IMR-90 (cell line): Measurements from ENCODE around the gene CD79B. TPM values are rescaled to one million over a fixed set of nuclear protein-coding genes. Genes with fewer than 3 reads are reported as not detected.

Experiments used
- ATAC-seq: fragments of 200-7000 bp; cut with Tn5 transposase; 2 replicates; pipeline ENCODE4 v1.9.1; 2020; ENCODE audit warnings: low read depth, mild to moderate bottlenecking, moderate library complexity
- BruUV-seq: library from RNA; stranded (reverse); fragments of 400-500 nt; replicated peaks from 2 replicates; lab custom pipeline; 2021; lab: Mats Ljungman, UMichigan
- CTCF ChIA-PET: fragments of 300-600 bp; formaldehyde crosslinking; extraction: SDS; loops from one replicate; lab custom pipeline; 2021; ENCODE audit warnings: antibody characterized with exemption; lab: Yijun Ruan, JAX
- POLR2A ChIA-PET: fragments of 300-600 bp; sonication (Branson Sonifier 250); formaldehyde crosslinking; loops from one replicate; lab custom pipeline; 2022; ENCODE audit warnings: antibody characterized with exemption; ENCODE audit not compliant: unreplicated experiment; lab: Charles Lee
- DNase-seq: peaks from one replicate; pipeline ENCODE4 v3.0.0; 2013
- H2AFZ ChIP-seq: replicated peaks from 2 replicates; pipeline ENCODE3; 2013; ENCODE audit warnings: low read length, mild to moderate bottlenecking; ENCODE audit not compliant: poor library complexity
- H2AK5ac ChIP-seq: 2 replicates; pipeline ENCODE4 v1.6.1; 2013; ENCODE audit warnings: low read depth, low read length, inconsistent platforms
- H2AK9ac ChIP-seq: replicated peaks from 2 replicates; pipeline ENCODE3; 2013; ENCODE audit warnings: mild to moderate bottlenecking, low read depth, low read length, moderate library complexity; ENCODE audit not compliant: poor library complexity
- H2BK120ac ChIP-seq: 2 replicates; pipeline ENCODE4 v1.6.1; 2013; ENCODE audit warnings: low read depth, low read length, inconsistent platforms
- H2BK15ac ChIP-seq: 3 replicates; pipeline ENCODE4 v1.6.1; 2013; ENCODE audit warnings: low read depth, low read length, inconsistent platforms
- H2BK20ac ChIP-seq: 2 replicates; pipeline ENCODE4 v1.6.1; 2013; ENCODE audit warnings: low read depth, mild to moderate bottlenecking, inconsistent platforms, low read length, moderate library complexity
- H2BK5ac ChIP-seq: 2 replicates; pipeline ENCODE4 v1.6.1; 2013; ENCODE audit warnings: mild to moderate bottlenecking, low read depth, low read length, inconsistent platforms; ENCODE audit not compliant: poor library complexity, severe bottlenecking
- H3K14ac ChIP-seq: replicated peaks from 2 replicates; pipeline ENCODE4 v1.6.1; 2013; ENCODE audit warnings: low read depth, low read length, inconsistent platforms
- H3K18ac ChIP-seq: 2 replicates; pipeline ENCODE4 v1.6.1; 2013; ENCODE audit warnings: low read depth, low read length, control low read depth
- H3K23ac ChIP-seq: 2 replicates; pipeline ENCODE4 v1.6.1; 2013; ENCODE audit warnings: low read depth, low read length, inconsistent platforms
- H3K27ac ChIP-seq: 2 replicates; pipeline ENCODE4 v1.5.1; 2013; ENCODE audit warnings: mild to moderate bottlenecking, control low read depth, low read length; ENCODE audit not compliant: insufficient read depth
- H3K27me3 ChIP-seq: 2 replicates; pipeline ENCODE4 v1.6.1; 2013; ENCODE audit warnings: low read length; ENCODE audit not compliant: control insufficient read depth, insufficient read depth
- H3K36me3 ChIP-seq: 2 replicates; pipeline ENCODE4 v1.6.1; 2013; ENCODE audit warnings: low read length, mixed read lengths; ENCODE audit not compliant: control insufficient read depth, insufficient read depth
- H3K4ac ChIP-seq: 2 replicates; pipeline ENCODE4 v1.6.1; 2013; ENCODE audit warnings: low read depth, low read length, inconsistent platforms
- H3K4me1 ChIP-seq: 2 replicates; pipeline ENCODE4 v1.6.1; 2013; ENCODE audit warnings: low read length, mixed read lengths; ENCODE audit not compliant: control insufficient read depth, insufficient read depth
- H3K4me2 ChIP-seq: 2 replicates; pipeline ENCODE4 v1.6.1; 2013; ENCODE audit warnings: low read depth, mild to moderate bottlenecking, control low read depth, low read length, moderate library complexity
- H3K4me3 ChIP-seq: 2 replicates; pipeline ENCODE4 v1.5.1; 2013; ENCODE audit warnings: low read depth, mild to moderate bottlenecking, control low read depth, low read length, moderate library complexity; ENCODE audit not compliant: insufficient read depth
- H3K56ac ChIP-seq: 2 replicates; pipeline ENCODE4 v1.6.1; 2013; ENCODE audit warnings: low read length, inconsistent platforms; ENCODE audit not compliant: insufficient read depth; ENCODE audit errors: extremely low read depth
- H3K79me1 ChIP-seq, 2 experiments: 2 replicates each; pipeline ENCODE4 v1.6.1; 2013; ENCODE audit warnings: low read length in 2 of 2, inconsistent platforms in 1 of 2, low read depth in 1 of 2
- H3K9ac ChIP-seq: 2 replicates; pipeline ENCODE4 v1.6.1; 2013; ENCODE audit warnings: low read depth, low read length, control low read depth
- H3K9me1 ChIP-seq: 2 replicates; pipeline ENCODE4 v1.6.1; 2013; ENCODE audit warnings: low read length, inconsistent platforms; ENCODE audit not compliant: insufficient read depth
- H3K9me3 ChIP-seq: 2 replicates; pipeline ENCODE4 v1.6.1; 2013; ENCODE audit warnings: low read length; ENCODE audit not compliant: control insufficient read depth, insufficient read depth
- H4K20me1 ChIP-seq: 2 replicates; pipeline ENCODE4 v1.6.1; 2013; ENCODE audit warnings: low read length, inconsistent platforms; ENCODE audit not compliant: insufficient read depth
- H4K5ac ChIP-seq: 2 replicates; pipeline ENCODE4 v1.6.1; 2013; ENCODE audit warnings: mild to moderate bottlenecking, low read depth, low read length, control low read depth
- H4K8ac ChIP-seq, 2 experiments: 2 replicates each; pipeline ENCODE4 v1.6.1; 2013; ENCODE audit warnings: low read depth in 2 of 2, low read length in 2 of 2, control low read depth in 1 of 2, inconsistent platforms in 1 of 2
- H4K91ac ChIP-seq: 2 replicates; pipeline ENCODE4 v1.6.1; 2013; ENCODE audit warnings: low read depth, low read length, inconsistent platforms; ENCODE audit not compliant: insufficient read depth
- BHLHE40 ChIP-seq: fragments of 150-350 bp; IDR thresholded peaks from 2 replicates; pipeline ENCODE4 v1.6.1; 2016; ENCODE audit warnings: mild to moderate bottlenecking, low read depth, low read length
- CEBPB ChIP-seq: IDR thresholded peaks from 2 replicates; pipeline ENCODE4 v1.6.1; 2012; ENCODE audit warnings: low read depth, low read length, improper control_type of control experiment
- FOS ChIP-seq: fragments of 150-350 bp; IDR thresholded peaks from 2 replicates; pipeline ENCODE4 v1.6.1; 2016; ENCODE audit warnings: low read depth, low read length
- MAFK ChIP-seq: IDR thresholded peaks from 2 replicates; pipeline ENCODE4 v1.6.1; 2012; ENCODE audit warnings: low read depth, low read length, improper control_type of control experiment
- MAZ ChIP-seq: IDR thresholded peaks from 2 replicates; pipeline ENCODE4 v1.6.1; 2012; ENCODE audit warnings: low read depth, mild to moderate bottlenecking, low read length, improper control_type of control experiment, moderate library complexity, borderline replicate concordance
- MXI1 ChIP-seq: IDR thresholded peaks from 2 replicates; pipeline ENCODE4 v1.6.1; 2012; ENCODE audit warnings: low read depth, mild to moderate bottlenecking, low read length, moderate library complexity, borderline replicate concordance
- NFE2L2 ChIP-seq: fragments of 150-350 bp; IDR thresholded peaks from 2 replicates; pipeline ENCODE4 v1.6.1; 2016; ENCODE audit warnings: low read depth, mild to moderate bottlenecking, low read length
- POLR2A ChIP-seq: IDR thresholded peaks from 2 replicates; pipeline ENCODE4 v1.6.1; 2012; ENCODE audit warnings: mild to moderate bottlenecking, low read depth, low read length
- RAD21 ChIP-seq: IDR thresholded peaks from 2 replicates; pipeline ENCODE4 v1.6.1; 2012; ENCODE audit warnings: low read length, improper control_type of control experiment
- RCOR1 ChIP-seq: IDR thresholded peaks from 2 replicates; pipeline ENCODE4 v1.6.1; 2012; ENCODE audit warnings: mild to moderate bottlenecking, low read length, improper control_type of control experiment; ENCODE audit not compliant: insufficient replicate concordance
- RFX5 ChIP-seq: IDR thresholded peaks from 2 replicates; pipeline ENCODE4 v1.8.0; 2012; ENCODE audit warnings: low read depth, mild to moderate bottlenecking, low read length, moderate library complexity
- SMC3 ChIP-seq: fragments of 150-350 bp; IDR thresholded peaks from 2 replicates; pipeline ENCODE4 v1.6.1; 2016; ENCODE audit warnings: low read depth, mild to moderate bottlenecking, antibody characterized with exemption, low read length, moderate library complexity
- WGBS, 2 experiments: methylation state at CpG; one replicate each; pipeline versions ENCODE4 v1.1.5 to v1.1.7; 2013; ENCODE audit warnings: missing lambda C conversion rate in 2 of 2; ENCODE audit not compliant: insufficient read length in 1 of 2; ENCODE audit errors: extremely low coverage in 2 of 2; 5-methylcytosine and 5-hydroxymethylcytosine counted together
- dilution Hi-C: fragments of 300-500 bp; cut with HindIII; formaldehyde crosslinking; loops from one replicate; pipeline ENCODE4 v1.14.3; 2018; ENCODE audit warnings: low sequenced_read_pairs; ENCODE audit not compliant: unreplicated experiment
- in situ Hi-C: fragments of 300-500 bp; cut with MboI; formaldehyde crosslinking; loops from 3 replicates; pipeline ENCODE4 v1.14.3; 2019; ENCODE audit warnings: low sequenced_read_pairs, inconsistent platforms, mixed read lengths
- intact Hi-C: fragments of 100-400 bp; cut with micrococcal nuclease; formaldehyde crosslinking; loops from 2 replicates; pipeline ENCODE4 v1.10.0; 2022
- polyA plus RNA-seq, 3 experiments: library from polyadenylated mRNA; depleted of rRNA; stranded (reverse); fragments of >200 nt; gene quantifications; 2 replicates each; pipeline ENCODE4 v1.2.3, GENCODE V29; 2012; ENCODE audit warnings: low replicate concordance in 1 of 3
- total RNA-seq: library from RNA; depleted of rRNA; stranded (reverse); fragments of >200 nt; gene quantifications from 2 replicates; pipeline ENCODE4 v1.2.3, GENCODE V29; 2012
- TF ChIP-seq, protein P1 (sequence below): fragments of 150-350 bp; IDR thresholded peaks from 2 replicates; pipeline ENCODE4 v1.6.1; 2016; ENCODE audit warnings: low read depth, mild to moderate bottlenecking, low read length, moderate library complexity, borderline replicate concordance
- TF ChIP-seq, protein P2 (sequence below): fragments of 150-350 bp; IDR thresholded peaks from 2 replicates; pipeline ENCODE4 v1.6.1; 2017; ENCODE audit warnings: mild to moderate bottlenecking, antibody characterized with exemption, low read length, low read depth
- TF ChIP-seq, protein P3 (sequence below): conservative IDR thresholded peaks from 2 replicates; pipeline ENCODE4 v1.5.1; 2012; ENCODE audit warnings: mild to moderate bottlenecking, low read depth, low read length, improper control_type of control experiment

CD79B gene
- total and polyA plus RNA-seq, 2 of the 4 experiments (the other 2 are of a cell fraction) = not detected

DNA sequence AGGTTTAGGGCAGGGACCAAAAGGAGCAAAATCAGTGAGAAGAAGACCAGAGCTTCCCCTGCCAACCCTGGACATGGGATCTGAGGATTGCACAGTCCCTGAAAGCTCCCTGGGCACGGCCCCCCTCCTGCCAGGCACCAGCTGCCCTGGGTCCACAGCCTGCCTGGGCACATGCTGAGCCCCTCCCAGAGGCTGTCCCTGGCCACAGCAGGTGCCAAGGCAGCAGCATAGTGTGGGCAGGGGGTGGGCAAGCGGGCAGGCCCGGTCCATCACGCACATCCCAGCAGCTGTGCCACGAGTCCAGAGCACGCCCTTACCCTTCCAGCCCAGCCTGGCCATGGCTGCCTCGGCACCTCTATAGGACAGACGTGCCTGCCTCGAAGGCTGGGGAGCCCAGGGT is 27.9 kb upstream of the CD79B start:
- Histone ChIP-seq H3K18ac (no peak overlapping the region), H3K4me3 (no peak overlapping the region), H3K4me2 (no peak overlapping the region), H3K36me3 (no peaks in the 10 kb centered on the region), H3K14ac (no peak overlapping the region), H3K56ac (no peak overlapping the region), H3K9ac (no peak overlapping the region), H3K27me3 (peaks cover 20% of the 10 kb centered on the region; the same call in 1 of the 2 replicates), H2BK20ac (no peak overlapping the region), H3K79me1 (no peaks in the 10 kb centered on the region), H3K4ac (no peak overlapping the region), H2BK120ac (no peak overlapping the region), H3K9me1 (peaks cover 7% of the 10 kb centered on the region), H3K27ac (no peak overlapping the region), H2BK5ac (no peak overlapping the region), H3K9me3 (no peaks in the 10 kb centered on the region), H2AK5ac (no peak overlapping the region), H2AFZ (no peak overlapping the region), H4K20me1 (no peaks in the 10 kb centered on the region; the same call in 1 of the 2 replicates), H3K23ac (no peak overlapping the region), H4K8ac (no peak overlapping the region), H2BK15ac (no peak overlapping the region), H3K4me1 (0 out of 2 replicates have a peak, but pooled peaks cover 2% of the 10 kb centered on the region), H2AK9ac (peak overlapping the region; percentile 26), H4K91ac (no peak overlapping the region), H4K5ac (no peak overlapping the region)
- in situ Hi-C loops = no loop called here
- no peak for ATAC-seq
- no TSS peak for BruUV-seq
- TF ChIP-seq CEBPB (no peak), MAFK (no peak), SMC3 (no peak), MXI1 (no peak), MAZ (no peak), RAD21 (no peak), NFE2L2 (no peak), FOS (no peak), RFX5 (no peak), POLR2A (no peak), BHLHE40 (no peak), RCOR1 (no peak)
- TF ChIP-seq, protein P1, sequence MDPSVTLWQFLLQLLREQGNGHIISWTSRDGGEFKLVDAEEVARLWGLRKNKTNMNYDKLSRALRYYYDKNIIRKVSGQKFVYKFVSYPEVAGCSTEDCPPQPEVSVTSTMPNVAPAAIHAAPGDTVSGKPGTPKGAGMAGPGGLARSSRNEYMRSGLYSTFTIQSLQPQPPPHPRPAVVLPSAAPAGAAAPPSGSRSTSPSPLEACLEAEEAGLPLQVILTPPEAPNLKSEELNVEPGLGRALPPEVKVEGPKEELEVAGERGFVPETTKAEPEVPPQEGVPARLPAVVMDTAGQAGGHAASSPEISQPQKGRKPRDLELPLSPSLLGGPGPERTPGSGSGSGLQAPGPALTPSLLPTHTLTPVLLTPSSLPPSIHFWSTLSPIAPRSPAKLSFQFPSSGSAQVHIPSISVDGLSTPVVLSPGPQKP = no peak
- TF ChIP-seq, protein P2, sequence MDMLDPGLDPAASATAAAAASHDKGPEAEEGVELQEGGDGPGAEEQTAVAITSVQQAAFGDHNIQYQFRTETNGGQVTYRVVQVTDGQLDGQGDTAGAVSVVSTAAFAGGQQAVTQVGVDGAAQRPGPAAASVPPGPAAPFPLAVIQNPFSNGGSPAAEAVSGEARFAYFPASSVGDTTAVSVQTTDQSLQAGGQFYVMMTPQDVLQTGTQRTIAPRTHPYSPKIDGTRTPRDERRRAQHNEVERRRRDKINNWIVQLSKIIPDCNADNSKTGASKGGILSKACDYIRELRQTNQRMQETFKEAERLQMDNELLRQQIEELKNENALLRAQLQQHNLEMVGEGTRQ = no peak
- TF ChIP-seq, protein P3, sequence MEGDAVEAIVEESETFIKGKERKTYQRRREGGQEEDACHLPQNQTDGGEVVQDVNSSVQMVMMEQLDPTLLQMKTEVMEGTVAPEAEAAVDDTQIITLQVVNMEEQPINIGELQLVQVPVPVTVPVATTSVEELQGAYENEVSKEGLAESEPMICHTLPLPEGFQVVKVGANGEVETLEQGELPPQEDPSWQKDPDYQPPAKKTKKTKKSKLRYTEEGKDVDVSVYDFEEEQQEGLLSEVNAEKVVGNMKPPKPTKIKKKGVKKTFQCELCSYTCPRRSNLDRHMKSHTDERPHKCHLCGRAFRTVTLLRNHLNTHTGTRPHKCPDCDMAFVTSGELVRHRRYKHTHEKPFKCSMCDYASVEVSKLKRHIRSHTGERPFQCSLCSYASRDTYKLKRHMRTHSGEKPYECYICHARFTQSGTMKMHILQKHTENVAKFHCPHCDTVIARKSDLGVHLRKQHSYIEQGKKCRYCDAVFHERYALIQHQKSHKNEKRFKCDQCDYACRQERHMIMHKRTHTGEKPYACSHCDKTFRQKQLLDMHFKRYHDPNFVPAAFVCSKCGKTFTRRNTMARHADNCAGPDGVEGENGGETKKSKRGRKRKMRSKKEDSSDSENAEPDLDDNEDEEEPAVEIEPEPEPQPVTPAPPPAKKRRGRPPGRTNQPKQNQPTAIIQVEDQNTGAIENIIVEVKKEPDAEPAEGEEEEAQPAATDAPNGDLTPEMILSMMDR = no peak
- ChIA-PET POLR2A (no interaction called here), CTCF (no interaction called here)
- dilution Hi-C loops = no loop called here
- intact Hi-C loops = no loop called here
- 71% methylated on average over 5 of the region's 9 CpGs; no CpG with 5 or more reads in 1 of the 2 experiments for WGBS, 2 experiments
- DNase-seq = no peak
